ENCODE data around the gene INSYN1. TPM values are rescaled to one million over a fixed set of nuclear protein-coding genes. Genes with fewer than 3 reads are reported as not detected.

The INSYN1 gene
- total RNA-seq, 1 experiment from 2014 or later = not detected

GRCh38 chr15:73717206-73717605, 35.9 kb downstream of the INSYN1 start:
- intact Hi-C loops (cut with micrococcal nuclease) = no loop called here
- Histone ChIP-seq H3K4me1 (ENCODE audit: insufficient read depth, low read length) (no peaks in the 10 kb centered on the region), H3K9ac (ENCODE audit: low read length) (no peak overlapping the region), H3K27me3 (ENCODE audit: low read length) (no peaks in the 10 kb centered on the region), H3K9me3 (ENCODE audit: low read length) (no peaks in the 10 kb centered on the region), H2AFZ (ENCODE audit: low read length) (no peak overlapping the region), H3K4me2 (ENCODE audit: low read length) (no peak overlapping the region), H3K4me3 (ENCODE audit: low read length) (no peak overlapping the region), H4K20me1 (ENCODE audit: low read length) (no peaks in the 10 kb centered on the region), H3F3A (ENCODE audit: low read length, unreplicated experiment) (no peaks in the 10 kb centered on the region), H3K9me2 (replicated peaks; ENCODE audit: low read length) (no peaks in the 10 kb centered on the region), H3K27ac (ENCODE audit: low read length) (no peak overlapping the region), H3K36me3 (ENCODE audit: low read depth, low read length) (peaks cover 6% of the 10 kb centered on the region; the same call in 1 of the 2 replicates), H3K79me2 (ENCODE audit: low read length) (no peaks in the 10 kb centered on the region)
- ChIA-PET POLR2A (ENCODE audit: unreplicated experiment) (no interaction called here), CTCF (interaction anchor here (0.6 kb wide), 1 partner anchor 472 kb away, joined by 4 read pairs; no protein-coding TSS in a partner anchor)
- BruUV-seq (replicated peaks) = no TSS peak
- ATAC-seq = no peak
- TF ChIP-seq EZH2phosphoT487 (IDR thresholded peaks at IDR 0.05; ENCODE audit: borderline replicate concordance, low read length) (no peak), EZH2 (IDR thresholded peaks at IDR 0.05; ENCODE audit: low read length, unreplicated experiment) (no peak)
- TF ChIP-seq, protein P1, sequence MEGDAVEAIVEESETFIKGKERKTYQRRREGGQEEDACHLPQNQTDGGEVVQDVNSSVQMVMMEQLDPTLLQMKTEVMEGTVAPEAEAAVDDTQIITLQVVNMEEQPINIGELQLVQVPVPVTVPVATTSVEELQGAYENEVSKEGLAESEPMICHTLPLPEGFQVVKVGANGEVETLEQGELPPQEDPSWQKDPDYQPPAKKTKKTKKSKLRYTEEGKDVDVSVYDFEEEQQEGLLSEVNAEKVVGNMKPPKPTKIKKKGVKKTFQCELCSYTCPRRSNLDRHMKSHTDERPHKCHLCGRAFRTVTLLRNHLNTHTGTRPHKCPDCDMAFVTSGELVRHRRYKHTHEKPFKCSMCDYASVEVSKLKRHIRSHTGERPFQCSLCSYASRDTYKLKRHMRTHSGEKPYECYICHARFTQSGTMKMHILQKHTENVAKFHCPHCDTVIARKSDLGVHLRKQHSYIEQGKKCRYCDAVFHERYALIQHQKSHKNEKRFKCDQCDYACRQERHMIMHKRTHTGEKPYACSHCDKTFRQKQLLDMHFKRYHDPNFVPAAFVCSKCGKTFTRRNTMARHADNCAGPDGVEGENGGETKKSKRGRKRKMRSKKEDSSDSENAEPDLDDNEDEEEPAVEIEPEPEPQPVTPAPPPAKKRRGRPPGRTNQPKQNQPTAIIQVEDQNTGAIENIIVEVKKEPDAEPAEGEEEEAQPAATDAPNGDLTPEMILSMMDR (conservative IDR thresholded peaks at IDR 0.05; ENCODE audit: low read depth, low read length) = no peak
- DNase-seq = no peak

GRCh38 chr15:73716417-73716816, 36.7 kb downstream of the INSYN1 start:
- Histone ChIP-seq H3K4me1 (ENCODE audit: insufficient read depth, low read length) (no peaks in the 10 kb centered on the region), H3K4me2 (ENCODE audit: low read length) (no peak overlapping the region), H3K9me2 (replicated peaks; ENCODE audit: low read length) (no peaks in the 10 kb centered on the region), H3K9me3 (ENCODE audit: low read length) (no peaks in the 10 kb centered on the region), H2AFZ (ENCODE audit: low read length) (no peak overlapping the region), H3K27ac (ENCODE audit: low read length) (no peak overlapping the region), H3K4me3 (ENCODE audit: low read length) (no peak overlapping the region), H4K20me1 (ENCODE audit: low read length) (no peaks in the 10 kb centered on the region), H3K27me3 (ENCODE audit: low read length) (no peaks in the 10 kb centered on the region), H3K9ac (ENCODE audit: low read length) (no peak overlapping the region), H3K79me2 (ENCODE audit: low read length) (no peaks in the 10 kb centered on the region), H3F3A (ENCODE audit: low read length, unreplicated experiment) (no peaks in the 10 kb centered on the region), H3K36me3 (ENCODE audit: low read depth, low read length) (peaks cover 6% of the 10 kb centered on the region; the same call in 1 of the 2 replicates)
- POLR2A ChIA-PET (ENCODE audit: unreplicated experiment) = interaction anchor here (0.6 kb wide), 1 partner anchor 354 kb away, joined by 4 read pairs; no protein-coding TSS in a partner anchor
- DNase-seq (no peak), ATAC-seq (no peak)
- TF ChIP-seq EZH2phosphoT487 (IDR thresholded peaks at IDR 0.05; ENCODE audit: borderline replicate concordance, low read length) = no peak
- no peak for TF ChIP-seq EZH2 (IDR thresholded peaks at IDR 0.05; ENCODE audit: low read length, unreplicated experiment)
- TF ChIP-seq, protein P1 (conservative IDR thresholded peaks at IDR 0.05; ENCODE audit: low read depth, low read length) = no peak
- intact Hi-C loops (cut with micrococcal nuclease) = no loop called here
- CTCF ChIA-PET = no interaction called here
- BruUV-seq (replicated peaks) = no TSS peak

GRCh38 chr15:73715417-73715816, 37.7 kb downstream of the INSYN1 start:
- no peak for DNase-seq
- ChIA-PET POLR2A (ENCODE audit: unreplicated experiment) (no interaction called here), CTCF (no interaction called here)
- no peaks in the 10 kb centered on the region for H3K9me2 ChIP-seq (replicated peaks; ENCODE audit: low read length)
- no peaks in the 10 kb centered on the region for H3K4me1 ChIP-seq (ENCODE audit: insufficient read depth, low read length)
- H3K27ac ChIP-seq (ENCODE audit: low read length) = no peak overlapping the region
- H3K27me3 ChIP-seq (ENCODE audit: low read length) = no peaks in the 10 kb centered on the region
- ATAC-seq = no peak
- no peaks in the 10 kb centered on the region for H3K79me2 ChIP-seq (ENCODE audit: low read length)
- no peaks in the 10 kb centered on the region for H3K9me3 ChIP-seq (ENCODE audit: low read length)
- H3K9ac ChIP-seq (ENCODE audit: low read length) = no peak overlapping the region
- H2AFZ ChIP-seq (ENCODE audit: low read length) = no peak overlapping the region
- intact Hi-C loops (cut with micrococcal nuclease) = no loop called here
- H4K20me1 ChIP-seq (ENCODE audit: low read length) = no peaks in the 10 kb centered on the region
- TF ChIP-seq, protein P1 (conservative IDR thresholded peaks at IDR 0.05; ENCODE audit: low read depth, low read length) = no peak
- TF ChIP-seq EZH2phosphoT487 (IDR thresholded peaks at IDR 0.05; ENCODE audit: borderline replicate concordance, low read length) = no peak
- no peak for TF ChIP-seq EZH2 (IDR thresholded peaks at IDR 0.05; ENCODE audit: low read length, unreplicated experiment)
- no peaks in the 10 kb centered on the region for H3F3A ChIP-seq (ENCODE audit: low read length, unreplicated experiment)
- BruUV-seq (replicated peaks) = no TSS peak
- no peak overlapping the region for H3K4me3 ChIP-seq (ENCODE audit: low read length)
- H3K4me2 ChIP-seq (ENCODE audit: low read length) = no peak overlapping the region
- H3K36me3 ChIP-seq (ENCODE audit: low read depth, low read length) = peaks cover 6% of the 10 kb centered on the region; the same call in 1 of the 2 replicates
